BLaER1 treated with 17β-estradiol and CSF1 and Interleukin-3, amounts not matched to agents 10 nM and 100 nM (cell line): ENCODE results near the gene DNAH1.

Experiments used
- H3K27ac ChIP-seq, 11 experiments: shearing (Covaris generic); formaldehyde crosslinking; 2 replicates each; pipeline ENCODE4 v1.8.1; 2022
- H3K27me3 ChIP-seq, 11 experiments: shearing (Covaris generic); formaldehyde crosslinking; 2 replicates each; pipeline ENCODE4 v1.8.1; 2022
- H3K36me3 ChIP-seq, 11 experiments: shearing (Covaris generic); formaldehyde crosslinking; 2 replicates each; pipeline ENCODE4 v1.8.1; 2022
- H3K4me1 ChIP-seq, 10 experiments: shearing (Covaris generic); formaldehyde crosslinking; 2 replicates each; pipeline ENCODE4 v1.8.1; 2022
- H3K4me2 ChIP-seq, 11 experiments: shearing (Covaris generic); formaldehyde crosslinking; 2 replicates each; pipeline ENCODE4 v1.8.1; 2022
- H3K4me3 ChIP-seq, 10 experiments: shearing (Covaris generic); formaldehyde crosslinking; 2 replicates each; pipeline ENCODE4 v1.8.1; 2022
- H3K9ac ChIP-seq, 11 experiments: shearing (Covaris generic); formaldehyde crosslinking; 2 replicates each; pipeline ENCODE4 v1.8.1; 2022
- H3K9me3 ChIP-seq, 11 experiments: shearing (Covaris generic); formaldehyde crosslinking; replicated peaks in 1 of 11; 2 replicates each; pipeline ENCODE4 v1.8.1; 2022
- H4K20me1 ChIP-seq, 11 experiments: shearing (Covaris generic); formaldehyde crosslinking; 2 replicates each; pipeline ENCODE4 v1.8.1; 2022
- Cebpa-rat ChIP-seq, 11 experiments: shearing (Covaris generic); IDR thresholded peaks; 2 replicates each; pipeline ENCODE4 v1.8.1; 2022

Gene DNAH1

DNA sequence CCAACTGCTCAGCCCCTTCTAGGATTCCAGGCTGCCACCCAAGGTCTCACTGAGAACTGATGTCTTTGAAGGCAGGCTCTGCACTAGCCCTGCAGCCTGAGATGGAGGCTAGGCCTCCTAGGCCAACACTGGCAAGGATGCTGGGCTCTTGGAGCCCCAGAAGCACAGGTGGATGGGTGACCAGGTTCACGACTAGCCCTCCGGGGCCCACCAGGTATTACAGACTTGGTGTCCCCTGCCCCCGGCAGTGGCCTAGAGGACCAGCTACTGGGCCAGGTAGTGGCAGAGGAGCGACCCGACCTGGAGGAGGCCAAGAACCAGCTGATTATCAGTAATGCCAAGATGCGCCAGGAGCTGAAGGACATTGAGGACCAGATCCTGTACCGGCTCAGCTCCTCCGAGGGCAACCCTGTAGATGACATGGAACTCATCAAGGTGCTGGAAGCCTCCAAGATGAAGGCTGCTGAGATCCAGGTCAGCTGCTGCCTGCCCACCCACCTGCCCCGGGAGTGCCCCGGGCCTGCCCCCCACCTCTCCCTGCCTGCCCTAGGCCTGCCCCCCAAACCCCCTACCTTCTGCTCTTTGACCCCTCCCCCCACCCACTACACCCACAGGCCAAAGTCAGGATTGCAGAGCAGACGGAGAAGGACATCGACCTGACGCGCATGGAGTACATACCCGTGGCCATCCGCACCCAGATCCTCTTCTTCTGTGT, 76.3 kb downstream of the DNAH1 start:
- Histone ChIP-seq H3K27me3 (no peaks in the 10 kb centered on the region), H4K20me1 (peaks cover 0 to under 1% (median 0%) of the 10 kb centered on the region in 11 experiments; a peak in 1 of 22 replicates), H3K36me3 (peaks cover 8 to 62% (median 24%) of the 10 kb centered on the region in 11 experiments; a peak in 17 of 22 replicates), H3K4me2 (no peak overlapping the region), H3K9ac (peak overlapping the region in 2 of 11 experiments; percentile 3 to 5; a peak in 1 of 22 replicates), H3K4me1 (peaks cover 4 to 22% (median 17%) of the 10 kb centered on the region in 10 experiments; a peak in 17 of 20 replicates), H3K4me3 (no peak overlapping the region), H3K27ac (no peak overlapping the region), H3K9me3 (no peaks in the 10 kb centered on the region)
- TF ChIP-seq Cebpa-rat (IDR thresholded peaks at IDR 0.05): no peak

GRCh38 chr3:52393131-52393807, 77.2 kb downstream of the DNAH1 start:
- H3K36me3 ChIP-seq: peaks cover 8 to 67% (median 24%) of the 10 kb centered on the region in 11 experiments; a peak in 17 of 22 replicates
- peaks cover 0 to 8% (median 0%) of the 10 kb centered on the region in 11 experiments; a peak in 1 of 22 replicates for H4K20me1 ChIP-seq
- no peak overlapping the region for H3K27ac ChIP-seq
- H3K4me2 ChIP-seq: no peak overlapping the region
- H3K27me3 ChIP-seq: no peaks in the 10 kb centered on the region
- H3K4me1 ChIP-seq: peaks cover 0 to 22% (median 15%) of the 10 kb centered on the region in 10 experiments; a peak in 14 of 20 replicates
- no peaks in the 10 kb centered on the region for H3K9me3 ChIP-seq
- H3K9ac ChIP-seq: no peak overlapping the region
- TF ChIP-seq Cebpa-rat (IDR thresholded peaks at IDR 0.05): no peak
- H3K4me3 ChIP-seq: no peak overlapping the region

DNA sequence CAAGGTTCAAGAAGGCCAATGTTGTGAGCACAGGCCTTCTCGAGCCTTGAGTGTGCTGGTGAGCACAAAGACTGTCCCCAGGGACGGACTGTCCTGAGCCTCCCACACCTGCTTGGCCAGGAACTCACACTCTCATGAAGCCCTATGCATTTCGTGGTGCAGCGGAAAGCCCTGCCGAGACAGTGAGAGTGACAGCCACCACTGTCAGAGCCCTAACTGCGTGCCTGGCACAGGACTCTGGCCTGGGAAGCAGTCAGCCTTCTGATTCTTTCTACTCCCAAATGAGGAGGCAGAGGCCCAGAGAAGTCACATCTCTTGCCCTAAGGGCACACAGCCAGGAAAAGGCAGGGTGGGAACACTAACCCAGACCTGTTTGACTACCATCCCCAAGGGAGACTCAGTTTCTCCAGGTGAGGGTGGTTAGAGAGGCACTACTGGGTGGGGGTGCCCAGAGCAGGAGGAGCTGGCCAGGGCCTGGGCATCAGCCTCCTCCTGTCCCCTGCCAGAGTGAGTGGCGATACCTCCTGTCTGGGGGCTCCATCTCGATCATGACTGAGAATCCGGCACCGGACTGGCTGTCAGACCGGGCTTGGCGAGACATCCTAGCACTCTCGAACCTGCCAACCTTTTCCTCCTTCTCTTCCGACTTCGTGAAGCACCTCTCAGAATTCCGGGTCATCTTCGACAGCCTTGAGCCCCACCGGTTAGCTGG, 78.0 kb downstream of the DNAH1 start:
- Histone ChIP-seq H3K4me2 (no peak overlapping the region), H3K36me3 (peaks cover 11 to 66% (median 30%) of the 10 kb centered on the region in 11 experiments; a peak in 20 of 22 replicates), H3K27me3 (no peaks in the 10 kb centered on the region), H4K20me1 (peaks cover 0 to 11% (median 0%) of the 10 kb centered on the region in 11 experiments; a peak in 1 of 22 replicates), H3K4me1 (peaks cover 0 to 19% (median 14%) of the 10 kb centered on the region in 10 experiments; a peak in 14 of 20 replicates), H3K9ac (no peak overlapping the region), H3K27ac (no peak overlapping the region), H3K9me3 (no peaks in the 10 kb centered on the region), H3K4me3 (no peak overlapping the region)
- no peak for TF ChIP-seq Cebpa-rat (IDR thresholded peaks at IDR 0.05)

DNA sequence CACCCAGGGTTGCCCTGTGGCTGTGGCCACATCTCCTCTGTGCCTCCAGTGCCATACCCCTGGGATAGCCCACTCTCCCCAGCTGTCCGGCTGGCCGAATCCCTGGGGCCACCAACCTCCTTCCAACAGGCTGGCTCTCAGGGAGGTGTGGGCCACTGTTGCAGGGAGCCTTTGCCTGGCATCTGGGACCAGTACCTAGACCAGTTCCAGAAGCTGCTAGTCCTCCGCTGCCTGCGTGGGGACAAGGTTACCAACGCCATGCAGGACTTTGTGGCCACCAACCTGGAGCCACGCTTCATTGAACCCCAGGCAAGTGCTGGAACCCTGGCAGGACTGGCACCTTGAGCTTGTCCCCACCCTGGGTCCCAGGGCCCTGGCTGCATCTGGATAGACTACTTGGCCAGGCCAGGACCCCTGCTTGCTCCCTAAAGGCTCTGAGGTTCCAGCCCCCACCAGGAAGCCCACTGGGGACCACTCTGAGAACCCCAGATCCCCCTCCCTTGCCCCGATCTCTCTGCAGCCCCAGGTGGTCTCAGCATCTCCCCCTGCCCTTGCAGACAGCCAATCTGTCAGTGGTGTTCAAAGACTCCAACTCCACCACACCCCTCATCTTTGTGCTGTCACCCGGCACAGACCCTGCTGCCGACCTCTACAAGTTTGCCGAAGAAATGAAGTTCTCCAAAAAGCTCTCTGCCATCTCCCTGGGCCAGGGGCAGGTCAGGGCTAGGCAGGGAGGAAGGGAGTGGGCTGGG, 78.8 kb downstream of the DNAH1 start:
- peaks cover 0 to 11% (median 6%) of the 10 kb centered on the region in 10 experiments; a peak in 14 of 20 replicates for H3K4me1 ChIP-seq
- no peak for TF ChIP-seq Cebpa-rat (IDR thresholded peaks at IDR 0.05)
- H4K20me1 ChIP-seq: peaks cover 0 to 19% (median 0%) of the 10 kb centered on the region in 11 experiments; a peak in 4 of 22 replicates
- H3K4me3 ChIP-seq: no peak overlapping the region
- H3K36me3 ChIP-seq: peaks cover 19 to 70% (median 38%) of the 10 kb centered on the region in 11 experiments; a peak in 21 of 22 replicates
- H3K4me2 ChIP-seq: no peak overlapping the region
- H3K27ac ChIP-seq: no peak overlapping the region; a peak in 1 of 22 replicates
- no peak overlapping the region for H3K9ac ChIP-seq
- H3K9me3 ChIP-seq: no peaks in the 10 kb centered on the region
- H3K27me3 ChIP-seq: no peaks in the 10 kb centered on the region

DNA sequence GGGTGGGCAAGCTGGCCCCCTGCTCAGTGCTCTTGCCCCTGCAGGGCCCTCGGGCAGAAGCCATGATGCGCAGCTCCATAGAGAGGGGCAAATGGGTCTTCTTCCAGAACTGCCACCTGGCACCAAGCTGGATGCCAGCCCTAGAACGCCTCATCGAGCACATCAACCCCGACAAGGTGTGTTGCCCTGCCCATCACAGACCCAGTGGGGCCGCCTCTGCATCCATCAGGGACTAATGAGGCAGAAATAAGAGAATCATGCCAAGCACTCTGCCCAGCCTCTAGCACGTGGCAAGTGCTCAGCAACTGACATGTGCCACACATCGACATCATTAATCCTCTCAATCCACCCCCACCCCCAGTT, 79.4 kb downstream of the DNAH1 start:
- peaks cover 0 to 6% (median under 1%) of the 10 kb centered on the region in 10 experiments; a peak in 9 of 20 replicates for H3K4me1 ChIP-seq
- H3K4me2 ChIP-seq: no peak overlapping the region
- H3K4me3 ChIP-seq: no peak overlapping the region
- H3K9me3 ChIP-seq: no peaks in the 10 kb centered on the region
- H4K20me1 ChIP-seq: peaks cover 0 to 25% (median 0%) of the 10 kb centered on the region in 11 experiments; a peak in 5 of 22 replicates
- H3K27ac ChIP-seq: no peak overlapping the region
- H3K27me3 ChIP-seq: no peaks in the 10 kb centered on the region
- H3K36me3 ChIP-seq: peaks cover 24 to 76% (median 44%) of the 10 kb centered on the region in 11 experiments
- no peak for TF ChIP-seq Cebpa-rat (IDR thresholded peaks at IDR 0.05)
- no peak overlapping the region for H3K9ac ChIP-seq

DNA sequence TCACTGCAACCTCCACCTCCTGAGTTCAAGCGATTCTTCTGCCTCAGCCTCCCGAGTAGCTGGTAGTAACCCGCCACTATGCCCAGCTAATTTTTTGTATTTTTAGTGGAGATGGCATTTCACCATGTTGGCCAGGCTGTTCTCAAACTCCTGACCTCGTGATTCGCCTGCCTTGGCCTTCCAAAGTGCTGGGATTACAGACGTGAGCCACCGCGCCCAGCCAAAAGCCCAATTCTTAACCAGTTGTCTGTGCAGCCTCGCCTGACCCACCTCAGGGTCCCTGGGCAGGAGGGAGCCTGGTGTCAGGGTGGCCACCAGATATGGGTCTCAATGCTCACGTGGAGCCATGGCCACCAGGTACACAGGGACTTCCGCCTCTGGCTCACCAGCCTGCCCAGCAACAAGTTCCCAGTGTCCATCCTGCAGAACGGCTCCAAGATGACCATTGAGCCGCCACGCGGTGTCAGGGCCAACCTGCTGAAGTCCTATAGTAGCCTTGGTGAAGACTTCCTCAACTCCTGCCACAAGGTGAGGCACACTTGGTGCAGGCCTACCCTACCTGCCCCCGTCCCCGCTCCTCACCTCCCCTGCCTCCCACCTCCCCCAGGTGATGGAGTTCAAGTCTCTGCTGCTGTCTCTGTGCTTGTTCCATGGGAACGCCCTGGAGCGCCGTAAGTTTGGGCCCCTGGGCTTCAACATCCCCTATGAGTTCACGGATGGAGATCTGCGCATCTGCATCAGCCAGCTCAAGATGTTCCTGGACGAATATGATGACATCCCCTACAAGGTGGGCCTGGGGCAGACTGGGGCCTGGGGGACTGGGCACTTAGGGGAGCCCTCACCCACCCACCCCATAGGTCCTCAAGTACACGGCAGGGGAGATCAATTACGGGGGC, 80.1 kb downstream of the DNAH1 start:
- Histone ChIP-seq H3K9me3 (no peaks in the 10 kb centered on the region), H4K20me1 (peaks cover 0 to 33% (median 0%) of the 10 kb centered on the region in 11 experiments; a peak in 7 of 22 replicates), H3K27me3 (no peaks in the 10 kb centered on the region), H3K27ac (no peak overlapping the region), H3K4me1 (no peaks in the 10 kb centered on the region), H3K36me3 (peaks cover 32 to 76% (median 49%) of the 10 kb centered on the region in 11 experiments), H3K9ac (no peak overlapping the region), H3K4me3 (no peak overlapping the region), H3K4me2 (no peak overlapping the region)
- TF ChIP-seq Cebpa-rat (IDR thresholded peaks at IDR 0.05): no peak

GRCh38 chr3:52396907-52397591, 80.9 kb downstream of the DNAH1 start:
- Histone ChIP-seq H3K9ac (no peak overlapping the region), H3K4me1 (no peaks in the 10 kb centered on the region), H3K4me3 (no peak overlapping the region), H3K36me3 (peaks cover 36 to 76% (median 49%) of the 10 kb centered on the region in 11 experiments), H3K9me3 (no peaks in the 10 kb centered on the region), H4K20me1 (peaks cover 0 to 41% (median 2%) of the 10 kb centered on the region in 11 experiments; a peak in 10 of 22 replicates), H3K27ac (no peak overlapping the region), H3K27me3 (no peaks in the 10 kb centered on the region), H3K4me2 (no peak overlapping the region)
- no peak for TF ChIP-seq Cebpa-rat (IDR thresholded peaks at IDR 0.05)
